ENCODE measurements around the gene NKD1. TPM values are rescaled to one million over a fixed set of nuclear protein-coding genes. Genes with fewer than 3 reads are reported as not detected.

NKD1 gene
- total RNA-seq, 1 experiment from 2014 or later: 11.4 TPM

- H4K20me1 ChIP-seq (ENCODE audit: insufficient read depth): no peaks in the 10 kb centered on the region
- H2AFZ ChIP-seq (ENCODE audit: low read depth, low read length, poor library complexity, severe bottlenecking): no peak overlapping the region
- ATAC-seq (no peak), DNase-seq (ENCODE audit: low read depth, low spot score) (no peak)
- no peak overlapping the region for H3K4me2 ChIP-seq (ENCODE audit: low read length)
- no peaks in the 10 kb centered on the region for H3K9me2 ChIP-seq (ENCODE audit: insufficient read depth)
- no peak overlapping the region for H3K9ac ChIP-seq (ENCODE audit: low read length)
- H3K27me3 ChIP-seq (ENCODE audit: insufficient read depth, low read length): no peaks in the 10 kb centered on the region
- no peak for TF ChIP-seq POLR2AphosphoS5 (IDR thresholded peaks at IDR 0.05; ENCODE audit: low read depth, low read length)
- no peak for TF ChIP-seq EGR1 (IDR thresholded peaks at IDR 0.05; ENCODE audit: low read depth)
- TF ChIP-seq SIN3A (IDR thresholded peaks at IDR 0.05; ENCODE audit: low read depth): no peak
- TF ChIP-seq YY1 (IDR thresholded peaks at IDR 0.05; ENCODE audit: extremely low read depth, insufficient replicate concordance, low read depth, low read length): no peak
- no peak for TF ChIP-seq ZFX (IDR thresholded peaks at IDR 0.05)
- TF ChIP-seq RAD21 (IDR thresholded peaks at IDR 0.05; ENCODE audit: low read depth): no peak
- TF ChIP-seq EZH2 (IDR thresholded peaks at IDR 0.05): no peak
- no peak for TF ChIP-seq ZNF274 (IDR thresholded peaks at IDR 0.05; ENCODE audit: low read depth, low read length)
- no peak for TF ChIP-seq MAX (IDR thresholded peaks at IDR 0.05)
- no peak for TF ChIP-seq FOSL1 (IDR thresholded peaks at IDR 0.05; ENCODE audit: low read depth)
- H3K4me1 ChIP-seq (ENCODE audit: control insufficient read depth in 1 of 2, insufficient read depth in 2 of 2, low read length in 2 of 2): no peaks in the 10 kb centered on the region
- no peaks in the 10 kb centered on the region for H3K9me3 ChIP-seq (ENCODE audit: control insufficient read depth in 1 of 2, insufficient read depth in 1 of 2, low read depth in 1 of 2, low read length in 2 of 2)
- RAD21 ChIA-PET (ENCODE audit: low non-redundant PET in 1 of 2, low total read pairs in 2 of 2, uncharacterized antibody in 2 of 2, unreplicated experiment in 2 of 2): no interaction called here
- intact Hi-C loops (cut with micrococcal nuclease): no loop called here
- CTCF ChIA-PET: no interaction called here
- no peak overlapping the region for H3K27ac ChIP-seq (ENCODE audit: low read depth, low read length)
- POLR2A ChIA-PET: no interaction called here
- BruUV-seq (replicated peaks): no TSS peak
- no peaks in the 10 kb centered on the region for H3K79me2 ChIP-seq (ENCODE audit: insufficient read depth, low read length)
- H3K4me3 ChIP-seq (replicated peaks in 1 of 2; ENCODE audit: low read depth in 1 of 2, low read length in 2 of 2): no peak overlapping the region
- no peaks in the 10 kb centered on the region for H3K36me3 ChIP-seq (ENCODE audit: control insufficient read depth in 1 of 2, insufficient read depth in 2 of 2, low read length in 2 of 2)
Observed at GRCh38 chr16:50591800-50592771, 43.9 kb downstream of the NKD1 start.

GRCh38 chr16:50592996-50593395, 44.8 kb downstream of the NKD1 start:
- no peak for TF ChIP-seq ATF3 (IDR thresholded peaks at IDR 0.05)
- no peaks in the 10 kb centered on the region for H3K79me2 ChIP-seq (ENCODE audit: insufficient read depth, low read length)
- H3K27me3 ChIP-seq (ENCODE audit: insufficient read depth, low read length): no peaks in the 10 kb centered on the region
- RAD21 ChIA-PET (ENCODE audit: low non-redundant PET in 1 of 2, low total read pairs in 2 of 2, uncharacterized antibody in 2 of 2, unreplicated experiment in 2 of 2): no interaction called here
- POLR2A ChIA-PET: no interaction called here
- H3K9ac ChIP-seq (ENCODE audit: low read length): no peak overlapping the region
- intact Hi-C loops (cut with micrococcal nuclease): no loop called here
- H3K4me3 ChIP-seq (replicated peaks in 1 of 2; ENCODE audit: low read depth in 1 of 2, low read length in 2 of 2): no peak overlapping the region
- H3K4me2 ChIP-seq (ENCODE audit: low read length): no peak overlapping the region
- CTCF ChIA-PET: interaction anchor here (1.2 kb wide), 1 partner anchor 213 kb away, joined by 3 read pairs; no protein-coding TSS in a partner anchor
- ATAC-seq (no peak), DNase-seq (ENCODE audit: low read depth, low spot score) (no peak)
- no peaks in the 10 kb centered on the region for H3K9me3 ChIP-seq (ENCODE audit: control insufficient read depth in 1 of 2, insufficient read depth in 1 of 2, low read depth in 1 of 2, low read length in 2 of 2)
- H2AFZ ChIP-seq (ENCODE audit: low read depth, low read length, poor library complexity, severe bottlenecking): no peak overlapping the region
- no peaks in the 10 kb centered on the region for H4K20me1 ChIP-seq (ENCODE audit: insufficient read depth)
- H3K27ac ChIP-seq (ENCODE audit: low read depth, low read length): no peak overlapping the region
- no peaks in the 10 kb centered on the region for H3K4me1 ChIP-seq (ENCODE audit: control insufficient read depth in 1 of 2, insufficient read depth in 2 of 2, low read length in 2 of 2)
- no peaks in the 10 kb centered on the region for H3K36me3 ChIP-seq (ENCODE audit: control insufficient read depth in 1 of 2, insufficient read depth in 2 of 2, low read length in 2 of 2)
- no TSS peak for BruUV-seq (replicated peaks)
- no peaks in the 10 kb centered on the region for H3K9me2 ChIP-seq (ENCODE audit: insufficient read depth)
